ENCODE measurements around the gene TNRC6A.
A peak's percentile ranks its signal among the peaks of the same experiment; 100 is the strongest.
"Not testable (repeated sequence)": the region's sequence is repeated elsewhere in the genome, so short reads cannot be mapped to it uniquely, and the experiment has no call there.

TNRC6A gene

DNA sequence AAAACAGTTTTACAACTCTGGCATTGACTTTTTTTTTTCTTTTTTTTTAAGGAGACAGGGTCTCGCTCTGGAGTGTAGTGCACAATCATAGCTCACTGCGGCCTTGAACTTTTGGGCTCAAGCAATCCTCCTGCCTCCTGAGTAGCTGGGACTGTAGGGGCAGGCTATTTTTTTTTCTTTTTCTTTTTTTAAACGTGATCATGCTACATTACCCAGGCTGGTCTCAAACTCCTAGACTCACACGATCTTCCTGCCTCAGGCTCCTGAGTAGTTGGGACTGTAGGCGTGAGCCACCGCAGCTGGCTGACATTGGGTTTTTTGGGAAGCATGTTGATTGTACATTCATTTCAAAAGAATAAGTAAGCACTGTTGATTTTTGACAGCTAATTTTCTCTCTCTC, 32.1 kb downstream of the TNRC6A start:
- no peak for DNase-seq

DNA sequence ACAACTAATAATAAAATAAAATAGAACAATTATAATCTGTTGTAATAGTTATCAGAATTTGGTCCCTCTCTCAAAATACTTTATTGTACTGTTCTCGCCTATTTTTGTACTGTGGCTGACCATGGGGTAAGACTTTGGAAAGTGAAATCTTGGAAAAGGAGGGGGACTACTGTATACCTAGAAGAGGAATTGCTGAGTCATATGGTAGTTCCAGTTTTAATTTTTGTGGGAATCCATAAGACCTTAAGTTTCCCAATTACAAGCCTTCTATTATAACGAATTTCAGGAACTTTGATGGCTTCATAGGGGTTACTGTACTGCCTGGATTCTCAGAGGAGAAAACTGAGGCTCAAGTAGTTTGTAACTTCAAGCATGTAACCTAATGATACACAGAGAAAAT, 35.5 kb downstream of the TNRC6A start:
- no peak for DNase-seq

DNA sequence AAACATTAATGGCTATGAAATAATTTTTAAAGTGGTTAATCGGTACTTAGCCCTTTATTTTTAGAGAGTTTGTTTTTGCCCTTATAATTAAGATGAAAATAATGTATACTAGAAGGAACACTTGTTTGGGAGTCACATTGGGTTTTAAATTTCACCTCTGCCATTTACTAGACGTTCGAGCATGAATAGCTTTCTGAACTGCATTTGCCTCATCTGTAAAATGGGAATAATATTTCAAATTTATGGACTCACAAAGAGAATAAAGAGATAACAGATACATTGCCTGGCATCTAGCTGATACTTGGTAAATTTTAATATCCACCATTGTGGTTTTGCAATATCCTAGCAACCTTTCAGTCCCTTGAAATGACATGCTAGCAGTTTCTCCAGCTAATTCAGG, 36.6 kb downstream of the TNRC6A start:
- no peak for DNase-seq

DNA sequence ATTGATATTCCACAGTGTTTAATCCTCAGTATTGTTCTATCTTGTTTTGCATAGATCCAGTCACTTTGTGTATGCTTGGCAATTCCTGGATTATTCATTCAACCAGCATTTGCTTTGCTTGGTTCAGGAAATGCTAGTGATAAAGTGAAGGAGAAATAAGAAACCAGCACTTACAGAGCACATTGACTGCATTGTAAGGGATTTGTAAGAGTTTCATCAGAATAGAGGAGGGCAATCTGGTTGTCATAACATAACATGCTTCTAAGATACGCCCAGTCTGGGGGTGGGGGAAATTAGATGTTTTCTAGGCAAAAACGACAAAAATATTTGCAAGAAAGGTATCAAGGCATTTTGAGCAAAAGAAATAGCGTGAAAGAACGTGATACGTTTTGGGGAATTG, 40.4 kb downstream of the TNRC6A start:
- DNase-seq = peak; percentile 59

DNA sequence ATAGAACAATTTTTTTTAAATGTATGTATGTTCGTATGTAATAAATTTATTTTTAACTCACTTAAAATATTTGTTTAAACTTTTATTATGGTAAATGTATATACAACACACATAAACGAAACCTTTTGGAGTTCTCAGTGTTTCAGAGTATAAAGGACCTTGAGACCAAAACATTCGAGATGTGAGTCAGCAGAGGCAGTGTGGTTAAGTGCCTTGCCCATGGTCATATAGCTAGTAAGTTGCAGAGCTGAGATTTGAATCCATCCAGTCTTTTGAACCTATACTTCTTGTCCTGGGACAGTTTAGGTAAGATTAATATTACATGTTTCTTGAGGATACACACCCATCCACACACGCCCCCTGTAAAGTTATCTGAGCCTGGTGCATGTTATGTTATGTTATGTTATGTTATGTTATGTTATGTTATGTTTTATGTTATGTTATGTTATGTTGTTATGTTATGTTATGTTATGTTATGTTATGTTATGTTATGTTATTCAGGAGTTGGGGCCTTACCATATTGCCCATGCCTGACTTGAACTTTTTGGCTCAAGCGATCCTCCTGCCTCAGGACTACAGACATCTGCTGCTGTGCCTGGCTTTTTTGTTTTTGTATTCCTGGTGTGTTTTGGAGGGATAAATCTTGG, 41.8 kb downstream of the TNRC6A start:
- peak; percentile 27 for DNase-seq

DNA sequence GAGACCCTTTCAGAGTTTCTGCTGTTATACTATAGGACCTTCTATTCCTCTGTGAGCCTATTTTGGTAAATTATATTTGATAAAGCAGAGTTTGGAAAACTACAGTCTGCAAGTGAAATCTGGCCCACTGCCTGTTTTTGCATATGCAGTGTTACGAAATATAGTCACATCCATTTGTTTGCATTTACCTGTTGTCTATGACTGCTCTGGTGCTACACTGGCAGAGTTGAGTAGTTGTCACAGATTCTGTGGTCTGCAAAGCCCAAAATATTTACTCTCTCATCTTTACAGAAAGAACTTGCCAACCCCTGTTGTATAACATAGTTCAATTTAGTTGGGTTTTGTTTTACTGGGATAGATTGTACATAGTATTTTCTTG, 42.3 kb downstream of the TNRC6A start:
- no peak for DNase-seq

DNA sequence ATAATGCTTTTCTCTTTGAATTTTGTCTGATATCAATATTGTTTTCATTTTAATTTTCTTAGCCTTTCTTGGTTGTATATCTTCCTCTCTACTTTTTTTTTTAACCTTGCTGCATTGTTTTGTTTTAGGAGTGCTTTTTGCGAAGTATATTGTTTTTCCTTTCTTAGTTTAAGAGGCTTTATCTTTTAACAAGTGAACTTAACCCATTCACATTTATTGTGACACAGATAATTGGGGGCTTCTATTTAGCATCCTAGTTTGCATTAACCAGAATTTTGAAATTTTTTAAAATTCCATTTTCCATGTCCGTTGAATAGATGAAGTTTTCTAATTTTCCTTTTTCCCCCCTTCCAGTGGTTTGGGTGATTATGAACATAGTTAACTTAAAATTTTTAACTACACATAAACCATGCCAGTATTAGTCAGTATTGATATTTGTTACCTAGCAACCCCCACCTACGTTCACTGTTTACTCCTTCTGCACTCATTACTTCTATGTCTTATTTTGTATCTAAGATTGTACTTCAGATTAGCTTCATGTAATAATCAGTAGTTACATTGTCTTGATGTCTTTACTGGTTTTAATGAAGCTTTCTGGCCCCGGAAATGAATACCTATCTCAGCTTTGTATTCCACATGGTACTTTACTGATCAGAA, 44.4 kb downstream of the TNRC6A start:
- no peak for DNase-seq

DNA sequence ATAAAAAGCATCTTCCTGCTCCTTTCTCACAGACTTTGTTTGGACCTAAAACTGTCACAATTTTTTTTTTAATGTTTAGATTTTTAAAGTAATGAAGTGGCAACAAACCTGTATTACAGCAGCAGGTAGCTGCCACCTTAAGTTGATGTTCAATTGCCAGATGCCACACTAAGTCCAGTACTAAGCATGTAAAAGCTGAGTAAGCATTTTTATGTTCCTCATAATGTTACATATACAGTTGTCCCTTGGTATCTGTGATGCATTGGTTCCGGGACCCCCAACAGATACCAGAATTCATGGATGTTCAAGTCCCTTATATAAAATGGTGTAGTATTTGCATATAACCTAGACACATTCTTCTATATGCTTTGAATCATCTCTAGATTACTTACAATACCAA, 45.1 kb downstream of the TNRC6A start:
- DNase-seq = no peak

DNA sequence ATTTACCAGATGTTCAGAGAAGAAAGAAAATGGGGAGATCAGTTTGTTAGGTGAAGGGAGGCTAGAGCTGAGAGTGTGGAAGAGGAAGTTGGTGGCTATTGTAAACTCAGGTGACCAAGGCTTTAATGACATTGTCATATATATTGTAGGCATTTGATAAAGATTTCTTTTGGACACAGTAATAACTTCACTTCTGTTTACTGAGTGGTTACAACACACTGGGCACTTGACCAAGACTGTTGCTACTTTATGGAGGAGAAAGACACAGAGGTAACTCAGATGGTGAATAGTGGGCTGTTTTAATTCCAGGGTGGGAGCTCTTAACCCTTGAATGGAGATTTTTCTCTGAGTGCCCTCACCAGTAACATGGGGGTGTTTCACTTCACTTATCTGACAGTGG, 46.0 kb downstream of the TNRC6A start:
- DNase-seq = no peak

DNA sequence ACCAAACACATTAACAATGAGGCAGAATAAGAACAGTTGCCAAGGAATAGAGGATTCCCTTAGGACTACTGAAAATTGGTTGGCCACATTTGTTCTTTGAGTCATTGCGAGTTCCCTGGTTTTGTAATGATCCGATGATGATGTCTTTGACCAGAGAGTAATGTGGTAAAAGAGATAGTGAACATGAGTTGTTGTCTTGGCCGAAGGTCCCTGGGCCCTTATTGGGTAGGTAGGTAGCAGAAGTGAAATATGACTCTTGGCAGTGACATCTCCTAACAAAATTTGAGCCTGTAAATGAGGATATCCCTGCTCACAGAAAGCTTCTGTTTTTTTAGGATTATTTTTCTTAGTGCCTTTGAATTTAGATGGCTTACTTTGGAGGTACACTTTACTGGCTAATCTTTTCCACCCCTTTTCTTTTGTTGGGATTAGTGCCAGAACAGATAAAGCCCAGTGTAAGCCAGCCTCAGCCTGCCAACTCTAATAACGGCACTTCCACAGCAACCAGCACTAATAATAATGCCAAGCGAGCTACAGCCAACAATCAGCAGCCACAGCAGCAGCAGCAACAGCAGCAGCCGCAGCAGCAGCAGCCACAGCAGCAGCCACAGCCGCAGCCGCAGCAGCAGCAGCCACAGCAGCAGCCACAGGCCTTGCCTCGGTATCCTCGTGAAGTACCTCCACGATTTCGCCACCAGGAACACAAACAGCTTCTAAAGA, 47.2 kb downstream of the TNRC6A start:
- peak; percentile 29 for DNase-seq

DNA sequence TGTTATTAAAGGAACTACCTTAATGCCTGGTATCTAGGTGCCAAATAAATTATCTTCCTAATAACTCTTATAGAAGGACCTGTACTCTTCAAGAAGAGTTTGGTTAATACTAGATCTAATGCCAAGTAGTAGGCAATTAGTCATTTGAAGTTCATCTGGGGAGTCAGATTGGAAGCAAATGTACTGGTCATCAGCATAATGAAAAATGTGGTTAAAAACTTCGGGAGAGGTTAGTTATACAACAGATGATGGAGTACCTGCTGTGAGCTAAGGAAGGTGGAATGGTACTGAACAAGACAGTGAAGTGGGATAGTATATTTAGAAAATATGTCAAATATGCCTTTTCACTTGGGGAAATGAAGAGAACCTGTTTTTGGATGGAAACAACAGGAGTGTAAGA, 49.2 kb downstream of the TNRC6A start:
- DNase-seq = no peak

DNA sequence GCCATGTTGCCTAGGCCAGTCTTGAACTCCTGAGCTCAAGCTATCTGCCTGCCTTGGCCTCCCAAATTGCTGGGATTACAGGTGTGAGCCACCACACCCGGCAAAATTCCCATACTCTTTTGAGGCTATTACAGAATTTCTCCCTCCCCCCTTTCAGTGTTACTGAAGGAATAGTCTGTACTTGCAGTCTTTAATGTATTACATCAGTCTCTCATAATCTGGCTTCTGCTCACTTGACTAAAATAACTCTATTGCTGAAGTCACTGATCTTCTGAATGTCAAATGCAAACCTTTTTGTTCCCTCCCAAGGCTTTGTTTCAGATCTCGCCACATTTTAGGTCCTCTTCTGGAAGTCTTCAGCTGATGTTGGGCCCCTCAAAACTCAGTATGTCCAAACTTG, 51.8 kb downstream of the TNRC6A start:
- DNase-seq = no peak

DNA sequence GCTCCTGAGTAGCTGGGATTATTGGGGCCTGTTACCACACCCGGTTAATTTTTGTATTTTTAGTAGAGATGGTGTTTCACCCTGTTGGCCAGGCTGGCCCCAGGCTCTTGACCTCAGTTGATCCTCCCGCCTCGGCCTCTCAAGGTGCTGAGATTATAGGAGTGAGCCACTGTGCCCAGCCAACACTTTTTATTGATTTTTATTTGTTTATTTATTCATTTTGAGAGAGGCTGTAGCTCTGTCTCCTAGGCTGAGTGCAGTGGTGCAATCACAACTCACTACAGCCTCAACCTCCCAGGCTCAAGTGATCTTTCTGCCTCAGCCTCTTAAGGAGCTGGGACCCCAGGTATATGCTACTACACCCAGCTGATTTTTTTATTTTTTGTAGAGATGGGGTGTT, 54.7 kb downstream of the TNRC6A start:
- no peak for DNase-seq

DNA sequence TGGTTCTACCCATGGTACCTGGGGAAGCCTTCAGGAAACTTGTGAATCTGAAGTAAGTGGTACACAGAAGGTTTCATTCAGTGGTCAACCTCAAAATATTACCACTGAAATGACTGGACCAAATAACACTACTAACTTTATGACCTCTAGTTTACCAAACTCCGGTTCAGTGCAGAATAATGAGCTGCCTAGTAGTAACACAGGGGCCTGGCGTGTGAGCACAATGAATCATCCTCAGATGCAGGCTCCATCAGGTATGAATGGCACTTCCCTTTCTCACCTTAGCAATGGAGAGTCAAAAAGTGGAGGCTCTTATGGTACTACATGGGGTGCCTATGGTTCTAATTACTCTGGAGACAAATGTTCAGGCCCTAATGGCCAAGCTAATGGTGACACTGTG, 60.4 kb downstream of the TNRC6A start:
- DNase-seq = no peak

DNA sequence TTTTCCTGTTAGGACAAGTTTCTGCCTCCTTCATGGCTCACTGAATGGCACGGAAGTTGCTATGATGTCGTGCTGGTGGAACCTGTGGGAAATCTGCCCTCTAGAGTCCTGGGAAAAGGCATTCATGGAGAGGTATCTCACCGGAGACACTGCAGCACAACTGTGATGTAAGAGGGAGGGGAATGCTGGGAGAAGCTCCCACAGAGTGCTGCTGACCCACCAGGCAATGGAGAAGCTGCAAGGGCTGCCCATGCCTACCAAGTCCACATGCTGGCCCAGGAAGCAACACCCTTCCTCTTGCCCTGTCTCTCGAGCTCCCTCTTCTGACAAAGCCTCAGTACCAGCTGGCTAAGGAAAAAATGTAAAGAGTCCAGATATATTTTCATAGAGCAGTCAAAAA, 71.1 kb downstream of the TNRC6A start:
- DNase-seq = peak; percentile 23

DNA sequence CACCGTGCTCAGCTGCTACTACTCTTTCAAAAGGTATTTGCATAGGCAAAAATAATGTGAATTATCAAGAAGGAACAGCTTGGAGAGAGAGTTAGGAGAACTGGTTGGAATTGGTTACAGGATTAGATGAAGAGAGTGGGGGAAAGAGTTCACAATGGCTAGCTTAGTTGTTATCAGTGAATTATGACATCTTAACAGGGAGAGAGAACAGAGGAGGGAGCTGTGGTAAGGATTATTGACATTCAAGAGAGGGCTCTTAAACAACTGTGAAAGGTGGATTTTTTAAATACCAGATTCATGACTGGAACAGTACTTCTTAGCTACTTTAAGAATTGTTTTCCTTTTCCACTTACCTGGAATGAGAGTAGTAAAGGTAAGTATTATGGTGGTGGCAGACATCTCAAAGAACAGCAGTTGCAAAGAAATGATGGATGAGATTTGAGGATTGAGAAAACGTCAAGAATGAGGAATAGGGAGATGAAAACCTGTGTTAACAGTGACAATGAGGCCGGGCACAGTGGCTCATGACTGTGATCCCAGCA, 72.4 kb downstream of the TNRC6A start:
- DNase-seq = no peak

DNA sequence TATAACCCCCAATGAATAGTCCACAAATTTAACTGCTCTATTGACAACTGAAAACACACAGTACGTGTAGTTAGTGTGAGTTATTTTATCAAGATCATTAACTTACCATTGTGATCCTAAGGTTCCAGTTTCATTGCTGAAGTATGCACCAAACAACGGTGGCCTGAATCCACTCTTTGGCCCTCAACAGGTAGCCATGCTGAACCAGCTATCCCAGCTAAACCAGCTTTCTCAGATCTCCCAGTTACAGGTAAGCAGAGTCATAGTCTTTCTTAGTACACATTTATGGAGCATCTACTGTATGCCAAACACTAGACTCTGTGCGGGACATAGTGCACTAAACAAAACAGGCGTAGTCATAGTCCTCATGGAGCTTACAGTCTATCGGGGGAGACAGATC, 76.0 kb downstream of the TNRC6A start:
- DNase-seq = no peak

DNA sequence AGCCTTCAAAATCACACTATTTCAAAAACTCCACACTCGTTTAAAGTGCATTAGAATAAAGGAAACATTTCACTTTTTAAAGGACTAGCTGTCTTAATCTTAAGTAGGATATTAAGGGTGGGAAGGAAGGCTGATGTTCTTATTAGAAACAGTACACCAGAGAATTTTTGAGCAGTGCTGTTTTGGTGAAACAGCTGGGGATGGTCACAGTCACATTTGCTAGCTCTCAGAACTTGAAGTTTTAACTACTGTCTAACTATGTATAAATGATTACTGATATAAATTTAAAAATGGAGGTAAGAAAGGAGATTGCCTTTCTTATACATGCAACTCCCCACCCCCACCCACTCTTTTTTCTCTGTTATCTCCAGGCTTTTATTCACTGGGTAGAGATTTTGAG, 77.8 kb downstream of the TNRC6A start:
- DNase-seq = no peak

DNA sequence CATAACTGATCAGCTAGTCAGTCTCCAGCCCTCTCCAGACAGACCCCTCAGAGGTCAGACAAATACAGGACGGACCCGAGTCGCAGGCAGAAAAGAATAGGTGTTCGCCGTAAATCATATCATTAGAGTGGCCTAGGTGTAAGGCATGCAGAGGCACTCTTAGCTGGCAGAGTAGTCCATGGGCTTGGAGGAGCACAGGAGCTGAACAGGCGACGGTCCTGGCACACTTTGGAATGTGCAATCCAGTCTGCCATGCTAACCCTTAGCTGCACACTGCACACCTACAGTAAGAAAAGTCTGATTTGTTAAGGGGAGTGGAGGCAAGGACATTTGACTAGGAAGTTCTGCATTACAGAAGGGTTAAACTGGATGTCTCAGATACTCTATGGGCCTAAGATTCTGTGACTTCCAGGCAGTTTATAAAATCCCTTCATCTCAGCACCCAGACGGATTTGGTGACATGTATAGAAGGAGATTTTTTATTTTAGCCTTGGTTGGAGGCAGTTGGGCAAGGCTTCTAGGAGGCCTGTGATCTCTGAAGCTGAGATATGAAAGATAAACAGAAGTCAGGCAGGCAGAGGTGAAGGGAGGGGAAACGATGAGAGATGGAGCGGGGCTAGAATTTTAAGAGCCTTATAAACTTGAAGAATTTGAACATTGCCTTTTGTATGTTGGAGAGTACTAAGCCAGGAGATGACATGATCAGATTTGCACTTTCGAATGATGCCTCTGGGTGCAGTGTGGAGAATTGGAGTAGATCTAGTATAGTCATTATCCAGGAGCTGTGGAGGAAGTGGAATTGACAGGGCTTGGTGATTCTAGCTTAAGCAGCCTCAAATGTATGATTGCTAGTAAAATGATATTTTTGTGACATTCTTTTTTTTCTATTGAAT, 81.7 kb downstream of the TNRC6A start:
- no peak for DNase-seq

DNA sequence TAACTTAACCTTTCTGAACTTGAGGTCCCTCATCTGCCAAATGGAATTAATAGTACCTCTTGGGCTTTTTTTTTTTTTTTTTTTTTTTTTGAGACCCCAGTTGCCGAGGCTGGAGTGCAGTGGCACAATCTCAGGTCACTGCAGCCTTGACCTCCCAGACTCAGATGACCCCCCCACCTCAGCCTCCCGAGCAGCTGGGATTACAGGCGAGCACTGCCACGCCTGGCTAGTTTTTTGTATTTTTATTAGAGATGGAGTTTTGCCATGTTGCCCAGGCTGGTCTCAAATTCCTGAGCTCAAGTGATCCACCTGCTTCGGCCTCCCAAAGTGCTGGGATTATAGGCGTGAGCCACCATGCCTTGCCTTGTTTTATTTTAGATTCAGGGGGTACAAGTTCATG, 83.4 kb downstream of the TNRC6A start:
- not testable (repeated sequence) for DNase-seq

DNA sequence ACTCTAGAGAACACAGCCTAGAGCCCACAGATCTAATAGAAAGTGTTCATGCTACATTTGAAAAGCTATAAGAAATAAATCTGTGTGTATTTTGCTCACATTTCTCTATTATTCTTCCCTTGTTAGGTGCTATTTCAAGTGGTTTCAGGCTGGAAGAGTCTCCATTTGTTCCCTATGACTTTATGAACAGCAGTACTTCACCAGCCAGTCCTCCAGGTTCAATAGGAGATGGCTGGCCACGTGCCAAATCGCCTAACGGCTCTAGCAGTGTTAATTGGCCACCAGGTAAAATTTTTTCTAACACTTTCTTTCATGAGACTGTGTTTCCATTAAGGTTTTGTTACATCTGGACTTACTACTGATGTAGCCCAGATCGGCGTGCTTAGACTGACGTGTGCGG, 85.6 kb downstream of the TNRC6A start:
- no peak for DNase-seq

DNA sequence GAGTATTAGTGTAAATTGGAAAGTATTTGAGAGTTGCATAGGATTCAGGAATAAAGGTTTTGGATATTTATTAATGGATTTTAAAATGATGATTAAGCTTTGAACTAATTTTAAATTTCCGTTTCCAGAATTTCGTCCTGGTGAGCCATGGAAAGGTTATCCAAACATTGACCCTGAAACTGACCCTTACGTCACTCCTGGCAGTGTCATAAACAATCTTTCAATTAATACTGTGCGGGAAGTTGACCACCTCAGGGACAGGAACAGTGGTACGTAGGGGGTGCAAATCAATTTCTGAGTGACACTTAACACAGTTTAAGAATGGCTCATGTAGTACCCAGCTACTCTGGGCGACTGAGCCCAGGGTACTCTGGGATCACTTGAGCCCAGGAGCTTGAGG, 87.2 kb downstream of the TNRC6A start:
- no peak for DNase-seq

DNA sequence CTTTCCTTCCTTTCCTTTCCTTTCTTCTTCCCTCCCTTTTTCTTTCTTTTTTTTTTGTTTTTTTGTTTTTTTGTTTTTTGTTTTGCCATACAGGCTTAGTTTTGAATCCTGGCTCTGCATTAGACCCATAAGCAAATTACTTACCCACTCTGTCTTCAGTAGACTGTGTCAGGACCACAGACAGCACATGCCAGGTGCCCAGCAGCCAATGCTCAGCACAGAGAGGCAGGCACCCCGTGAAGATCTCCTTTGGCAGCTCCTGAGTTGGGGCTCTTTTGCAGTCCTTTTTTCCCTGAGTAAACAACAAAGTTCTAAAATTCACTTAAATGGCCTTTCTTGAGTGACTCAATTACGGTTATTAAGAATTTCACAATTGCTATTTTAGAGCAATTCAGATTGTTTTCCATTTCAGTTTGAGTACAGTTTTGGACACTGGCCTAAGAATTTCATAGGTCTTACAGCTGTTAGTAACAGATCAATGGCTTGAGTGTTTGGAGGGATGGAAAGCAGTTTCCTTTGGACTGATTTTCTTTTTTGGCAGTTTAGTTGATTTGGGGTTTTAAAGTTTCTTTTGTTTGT, 90.1 kb downstream of the TNRC6A start:
- no peak for DNase-seq

All from fibroblast of skin of right quadriceps (primary cell).